Endodermal cell (in vitro differentiated cells): ENCODE data around the gene GPBAR1. TPM values are rescaled to one million over a fixed set of nuclear protein-coding genes. Genes with fewer than 3 reads are reported as not detected.

ENCODE experiments used
- DNase-seq: peaks from one replicate; pipeline ENCODE4 v3.0.0-alpha.2; 2017
- H3K27ac ChIP-seq: 2 replicates; pipeline ENCODE4 v1.5.1; 2013; ENCODE audit warnings: mild to moderate bottlenecking, low read depth, low read length, moderate library complexity
- H3K27me3 ChIP-seq: 2 replicates; pipeline ENCODE4 v1.6.1; 2013; ENCODE audit warnings: mild to moderate bottlenecking, low read length, moderate library complexity; ENCODE audit not compliant: insufficient read depth, control insufficient read depth, poor library complexity, severe bottlenecking
- H3K36me3 ChIP-seq: 2 replicates; pipeline ENCODE4 v1.7.0; 2013; ENCODE audit warnings: mild to moderate bottlenecking, low read length, moderate library complexity; ENCODE audit not compliant: control insufficient read depth, insufficient read depth
- H3K4me1 ChIP-seq: one replicate; pipeline ENCODE4 v1.7.0; 2013; ENCODE audit warnings: low read length; ENCODE audit not compliant: control insufficient read depth, insufficient read depth
- H3K4me3 ChIP-seq: 2 replicates; pipeline ENCODE4 v1.5.1; 2013; ENCODE audit warnings: mild to moderate bottlenecking, low read length, moderate library complexity
- H3K9ac ChIP-seq: 2 replicates; pipeline ENCODE4 v1.6.1; 2013; ENCODE audit warnings: mild to moderate bottlenecking, low read length, moderate library complexity; ENCODE audit not compliant: poor library complexity, severe bottlenecking; ENCODE audit errors: extremely low read depth
- H3K9me3 ChIP-seq: 2 replicates; pipeline ENCODE4 v1.6.1; 2013; ENCODE audit warnings: mild to moderate bottlenecking, low read length, moderate library complexity; ENCODE audit not compliant: control insufficient read depth
- H3K27ac Mint-ChIP-seq: 2 replicates; pipeline ENCODE4 v1.8.0; 2020; ENCODE audit warnings: mixed read lengths
- H3K27me3 Mint-ChIP-seq: 2 replicates; pipeline ENCODE4 v1.8.0; 2021; ENCODE audit warnings: mild to moderate bottlenecking, mixed read lengths; ENCODE audit not compliant: insufficient read depth
- H3K36me3 Mint-ChIP-seq: 2 replicates; pipeline ENCODE4 v1.8.0; 2020; ENCODE audit warnings: low read depth, mixed read lengths
- H3K4me1 Mint-ChIP-seq: 2 replicates; pipeline ENCODE4 v1.8.0; 2020; ENCODE audit warnings: mixed read lengths
- H3K4me3 Mint-ChIP-seq: 2 replicates; pipeline ENCODE4 v1.8.0; 2020; ENCODE audit warnings: mild to moderate bottlenecking, moderate library complexity, mixed read lengths
- H3K9me3 Mint-ChIP-seq: 2 replicates; pipeline ENCODE4 v1.8.0; 2020; ENCODE audit warnings: mild to moderate bottlenecking, mixed read lengths
- CTCF ChIP-seq: fragments of 200-600 bp; sonication (generic); conservative IDR thresholded peaks from 2 replicates; pipeline ENCODE4 v1.5.0; 2021; ENCODE audit warnings: antibody characterized with exemption, mild to moderate bottlenecking
- WGBS, 2 experiments: methylation state at CpG; one replicate each; pipeline versions ENCODE4 v1.1.5 to v1.1.7; 2013; ENCODE audit warnings: missing lambda C conversion rate in 2 of 2, mixed read lengths in 1 of 2; ENCODE audit not compliant: insufficient coverage in 1 of 2, insufficient read length in 1 of 2; 5-methylcytosine and 5-hydroxymethylcytosine counted together
- total RNA-seq, 2 donors: library from RNA; stranded (reverse); fragmentation: NEBNext Ultra II Directional in 1 of 2; extraction: Animal tissue kit (Norgen Biotek cat#: 25700) in 1 of 2; gene quantifications; 2 replicates in 1 of 2; 3 replicates in 1 of 2; pipeline ENCODE4 v1.2.1, GENCODE V29; 2021

The GPBAR1 gene
- total RNA-seq, 2 donors from 2014 or later = 0.18 TPM

DNA sequence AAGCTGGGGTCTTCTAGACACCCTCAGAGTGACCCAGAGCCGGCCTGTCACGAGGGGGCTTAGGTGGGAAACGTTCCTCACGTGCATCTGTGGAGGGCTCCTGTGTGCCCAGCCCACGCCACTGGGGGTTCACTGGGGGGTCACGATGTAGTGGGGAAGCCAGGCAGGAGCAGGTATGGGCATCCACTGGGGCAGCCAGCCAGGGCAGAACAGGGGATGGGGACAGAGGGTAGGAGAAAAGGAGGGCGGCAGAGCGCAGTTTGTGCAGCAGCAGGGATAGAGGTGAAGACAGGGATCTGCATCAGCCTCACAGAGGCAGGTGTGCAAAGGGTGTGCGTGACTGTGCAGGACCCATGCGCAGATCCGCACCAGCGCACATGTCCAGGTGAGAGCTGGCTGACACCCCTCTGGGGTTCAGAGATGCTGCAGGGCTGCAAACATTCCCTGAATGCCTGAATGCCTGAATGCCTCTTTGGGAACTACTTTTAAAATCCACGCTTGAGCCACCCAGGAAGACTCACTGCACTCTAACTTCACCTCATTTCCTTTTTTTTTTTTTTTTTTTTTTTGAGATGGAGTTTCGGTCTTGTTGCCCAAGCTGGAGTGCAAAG lies 19.6 kb downstream of the GPBAR1 start:
- no peaks in the 10 kb centered on the region for H3K27me3 ChIP-seq
- no peaks in the 10 kb centered on the region for H3K4me1 Mint-ChIP-seq
- no peaks in the 10 kb centered on the region for H3K9me3 Mint-ChIP-seq
- DNase-seq = no peak
- no peak overlapping the region for H3K4me3 Mint-ChIP-seq
- H3K4me1 ChIP-seq = no peaks in the 10 kb centered on the region
- no peaks in the 10 kb centered on the region for H3K27me3 Mint-ChIP-seq
- H3K9ac ChIP-seq = no peak overlapping the region
- WGBS, 2 experiments = 94 to 98% methylated on average over 6 to 14 of the region's 14 CpGs
- H3K36me3 Mint-ChIP-seq = peaks cover 40% of the 10 kb centered on the region
- peak overlapping the region; percentile 7 for H3K27ac Mint-ChIP-seq
- H3K4me3 ChIP-seq = no peak overlapping the region
- no peak overlapping the region for H3K27ac ChIP-seq
- TF ChIP-seq CTCF = no peak
- H3K9me3 ChIP-seq = no peaks in the 10 kb centered on the region
- H3K36me3 ChIP-seq = peaks cover 35% of the 10 kb centered on the region

- Mint-ChIP-seq H3K36me3 (peaks cover 33% of the 10 kb centered on the region), H3K27ac (no peak overlapping the region), H3K27me3 (no peaks in the 10 kb centered on the region), H3K9me3 (no peaks in the 10 kb centered on the region), H3K4me1 (peaks cover 10% of the 10 kb centered on the region), H3K4me3 (no peak overlapping the region)
- Histone ChIP-seq H3K9me3 (no peaks in the 10 kb centered on the region), H3K27me3 (no peaks in the 10 kb centered on the region), H3K9ac (no peak overlapping the region), H3K4me1 (peaks cover 5% of the 10 kb centered on the region), H3K36me3 (peaks cover 26% of the 10 kb centered on the region), H3K4me3 (no peak overlapping the region), H3K27ac (no peak overlapping the region)
- no peak for DNase-seq
- no peak for TF ChIP-seq CTCF
- 90 to 100% methylated on average over 1 to 3 of the region's 3 CpGs for WGBS, 2 experiments
Observed at GRCh38 chr2:218281449-218281848, 20.6 kb downstream of the GPBAR1 start.

DNA sequence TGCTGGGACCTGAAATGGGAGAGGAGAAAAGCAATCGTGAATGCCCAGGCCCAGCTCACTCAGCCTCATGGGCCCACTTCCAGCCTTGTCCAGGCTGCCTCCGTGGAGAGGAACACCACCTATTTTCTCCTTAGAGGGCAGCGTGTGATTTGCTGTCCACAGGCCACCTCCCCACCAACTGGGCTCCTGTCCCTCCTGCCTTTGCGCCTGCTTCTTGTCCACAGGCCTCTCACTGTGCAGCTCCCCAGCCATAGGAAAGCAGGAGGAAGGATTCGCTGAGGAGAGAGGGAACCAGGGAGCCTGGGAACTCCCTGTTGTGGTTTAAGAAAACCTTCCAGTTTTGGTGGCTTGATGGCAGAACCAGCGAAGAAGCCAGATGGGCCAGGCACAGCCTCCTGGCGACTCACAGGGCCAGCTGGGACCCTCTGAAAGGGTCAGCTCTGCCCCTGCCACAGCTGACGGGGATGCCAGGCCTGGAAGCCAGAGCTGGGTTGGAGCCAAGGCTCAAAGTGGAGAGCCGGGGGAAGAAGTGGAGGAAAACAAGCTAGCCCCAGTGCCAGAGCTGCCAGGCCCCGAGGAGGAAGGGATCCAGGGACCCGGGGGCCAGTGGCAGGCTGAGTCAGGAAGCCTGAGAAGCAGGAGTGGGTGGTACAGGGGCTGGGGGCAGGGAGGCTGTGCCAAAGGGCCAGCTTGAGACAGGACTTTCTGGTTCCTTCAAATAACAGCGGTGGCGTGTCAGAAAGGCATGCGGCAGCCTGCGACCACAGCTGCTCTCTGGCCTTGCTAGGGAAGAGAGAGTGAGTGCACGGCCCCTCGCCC lies 21.6 kb downstream of the GPBAR1 start:
- Mint-ChIP-seq H3K27me3 (no peaks in the 10 kb centered on the region), H3K4me1 (peaks cover 19% of the 10 kb centered on the region), H3K36me3 (peaks cover 24% of the 10 kb centered on the region), H3K27ac (no peak overlapping the region), H3K9me3 (no peaks in the 10 kb centered on the region), H3K4me3 (no peak overlapping the region)
- Histone ChIP-seq H3K36me3 (peaks cover 19% of the 10 kb centered on the region), H3K9me3 (no peaks in the 10 kb centered on the region), H3K4me1 (peaks cover 7% of the 10 kb centered on the region), H3K9ac (no peak overlapping the region), H3K4me3 (no peak overlapping the region), H3K27ac (no peak overlapping the region), H3K27me3 (no peaks in the 10 kb centered on the region)
- 87 to 92% methylated on average over 9 to 17 of the region's 17 CpGs for WGBS, 2 experiments
- no peak for TF ChIP-seq CTCF
- no peak for DNase-seq
